Measurements from ENCODE around the gene RCOR3. TPM values are rescaled to one million over a fixed set of nuclear protein-coding genes. Genes with fewer than 3 reads are reported as not detected.

The RCOR3 gene
- total RNA-seq, 4 donors from 2014 or later = 26.1 to 88.5 (median 39.8) TPM

DNA sequence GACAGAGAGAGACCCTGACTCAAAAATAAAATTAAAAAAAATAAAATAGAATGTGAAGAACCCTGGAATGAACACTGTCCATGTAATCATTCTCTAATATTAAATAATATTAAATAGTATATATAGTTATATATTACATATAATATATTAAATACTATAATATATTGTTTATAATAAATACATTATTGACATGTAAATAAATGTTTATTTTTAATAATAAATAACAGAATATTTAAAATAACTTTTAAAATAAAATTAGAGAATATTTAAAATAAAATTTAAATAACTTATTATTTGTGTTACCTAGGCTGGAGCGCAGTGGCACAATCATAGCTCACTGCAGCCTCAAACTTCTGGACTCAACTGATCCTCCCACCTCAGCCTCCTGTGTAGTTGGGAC lies 99.5 kb downstream of the RCOR3 start:
- intact Hi-C loops (cut with DNase I; ENCODE audit: low total_unique reads) = no loop called here
- Histone ChIP-seq H3K27ac (no peak overlapping the region), H3K4me1 (no peaks in the 10 kb centered on the region), H3K4me3 (no peak overlapping the region), H3K36me3 (no peaks in the 10 kb centered on the region), H3K27me3 (no peaks in the 10 kb centered on the region), H3K9me3 (no peaks in the 10 kb centered on the region)
- TF ChIP-seq, protein P1, sequence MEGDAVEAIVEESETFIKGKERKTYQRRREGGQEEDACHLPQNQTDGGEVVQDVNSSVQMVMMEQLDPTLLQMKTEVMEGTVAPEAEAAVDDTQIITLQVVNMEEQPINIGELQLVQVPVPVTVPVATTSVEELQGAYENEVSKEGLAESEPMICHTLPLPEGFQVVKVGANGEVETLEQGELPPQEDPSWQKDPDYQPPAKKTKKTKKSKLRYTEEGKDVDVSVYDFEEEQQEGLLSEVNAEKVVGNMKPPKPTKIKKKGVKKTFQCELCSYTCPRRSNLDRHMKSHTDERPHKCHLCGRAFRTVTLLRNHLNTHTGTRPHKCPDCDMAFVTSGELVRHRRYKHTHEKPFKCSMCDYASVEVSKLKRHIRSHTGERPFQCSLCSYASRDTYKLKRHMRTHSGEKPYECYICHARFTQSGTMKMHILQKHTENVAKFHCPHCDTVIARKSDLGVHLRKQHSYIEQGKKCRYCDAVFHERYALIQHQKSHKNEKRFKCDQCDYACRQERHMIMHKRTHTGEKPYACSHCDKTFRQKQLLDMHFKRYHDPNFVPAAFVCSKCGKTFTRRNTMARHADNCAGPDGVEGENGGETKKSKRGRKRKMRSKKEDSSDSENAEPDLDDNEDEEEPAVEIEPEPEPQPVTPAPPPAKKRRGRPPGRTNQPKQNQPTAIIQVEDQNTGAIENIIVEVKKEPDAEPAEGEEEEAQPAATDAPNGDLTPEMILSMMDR (IDR thresholded peaks at IDR 0.05) = no peak
- TF ChIP-seq POLR2A (IDR thresholded peaks at IDR 0.05) = no peak
- DNase-seq = no peak

DNA sequence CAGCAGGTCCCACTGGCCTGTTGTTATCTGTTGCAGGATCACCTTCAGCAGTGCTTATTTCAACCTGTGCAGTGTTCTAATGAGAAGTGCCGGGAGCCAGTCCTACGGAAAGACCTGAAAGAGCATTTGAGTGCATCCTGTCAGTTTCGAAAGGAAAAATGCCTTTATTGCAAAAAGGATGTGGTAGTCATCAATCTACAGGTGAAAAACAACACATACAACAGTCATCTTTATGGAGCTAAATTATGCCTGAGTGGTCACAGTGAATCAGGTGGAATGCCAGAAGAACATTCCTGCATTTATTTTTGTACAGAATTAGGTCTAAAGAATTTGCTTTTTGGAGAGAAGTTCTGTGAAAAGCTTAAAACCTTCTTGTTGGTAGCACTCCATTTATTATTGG lies 100.7 kb downstream of the RCOR3 start:
- no peak overlapping the region for H3K27ac ChIP-seq
- no peak for TF ChIP-seq POLR2A (IDR thresholded peaks at IDR 0.05)
- TF ChIP-seq, protein P1 (IDR thresholded peaks at IDR 0.05) = no peak
- H3K36me3 ChIP-seq = no peaks in the 10 kb centered on the region

DNA sequence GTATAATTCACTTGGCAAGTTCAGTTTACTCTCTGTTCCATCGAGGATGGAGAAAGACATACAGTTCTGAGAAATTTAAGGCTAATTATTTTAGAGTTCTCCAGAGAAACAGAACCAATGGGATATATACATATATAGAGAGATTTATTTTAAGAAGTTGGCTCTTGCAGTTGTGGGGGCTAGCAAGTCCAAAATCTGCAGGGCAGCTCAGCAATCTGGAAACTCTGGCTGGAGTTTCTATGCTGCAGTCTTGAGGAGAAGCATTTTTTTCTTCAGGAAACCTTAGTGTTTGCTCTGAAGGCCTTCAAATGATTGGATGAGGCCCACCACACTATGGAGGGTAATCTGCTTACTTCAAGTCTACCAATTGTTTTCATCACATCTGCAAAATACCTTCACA lies 102.0 kb downstream of the RCOR3 start:
- Histone ChIP-seq H3K9me3 (no peaks in the 10 kb centered on the region), H3K27me3 (no peaks in the 10 kb centered on the region), H3K4me1 (no peaks in the 10 kb centered on the region), H3K4me3 (no peak overlapping the region), H3K36me3 (no peaks in the 10 kb centered on the region), H3K27ac (no peak overlapping the region)
- TF ChIP-seq POLR2A (IDR thresholded peaks at IDR 0.05) = no peak
- TF ChIP-seq, protein P1 (IDR thresholded peaks at IDR 0.05) = no peak
- intact Hi-C loops (cut with DNase I; ENCODE audit: low total_unique reads) = no loop called here
- no peak for DNase-seq

More for the DNA sequence above, 100.7 kb downstream of the RCOR3 start:
- DNase-seq = no peak
- no peaks in the 10 kb centered on the region for H3K9me3 ChIP-seq
- no peak overlapping the region for H3K4me3 ChIP-seq
- intact Hi-C loops (cut with DNase I; ENCODE audit: low total_unique reads) = no loop called here
- H3K4me1 ChIP-seq = no peaks in the 10 kb centered on the region
- H3K27me3 ChIP-seq = no peaks in the 10 kb centered on the region

Other genes with a start within 250 kb of the RCOR3 start
- 1 to 10 TPM in 2 of 4 donors, not detected in 2; 1.1 to 1.5 TPM for gene KCNH1, start 125.2 kb upstream of the RCOR3 start, total RNA-seq
- gene TRAF5, start 67.5 kb downstream of the RCOR3 start, total RNA-seq = 10 to 100 TPM; 17.1 to 98.6 (median 53.3) TPM
- under 1 TPM in 1 of 4 donors, not detected in 3; 0.21 TPM for gene RD3, start 232.8 kb downstream of the RCOR3 start, total RNA-seq